ENCODE measurements around the gene PANK1.

PANK1 gene

DNA sequence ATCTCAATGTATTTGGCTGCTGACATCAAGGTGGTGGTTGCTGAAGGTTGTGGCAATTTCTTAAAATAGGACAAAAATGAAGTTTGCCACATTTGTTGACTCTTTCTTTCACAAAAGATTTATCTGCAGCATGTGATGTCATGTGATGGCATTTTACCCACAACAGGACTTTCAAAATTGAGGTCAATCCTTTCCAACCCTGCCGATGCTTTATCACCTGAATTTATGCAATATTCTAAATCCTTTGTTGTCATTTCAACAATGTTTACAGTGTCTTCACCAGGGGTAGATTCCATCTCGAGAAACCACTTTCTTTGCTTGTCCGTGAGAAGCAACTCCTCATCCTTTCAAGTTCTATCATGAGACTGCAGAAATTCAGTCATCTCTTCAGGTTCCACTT is 69.0 kb downstream of the PANK1 start:
- Mint-ChIP-seq H3K9me3 (no peaks in the 10 kb centered on the region), H3K4me3 (no peak overlapping the region), H3K27me3 (no peaks in the 10 kb centered on the region), H3K4me1 (no peaks in the 10 kb centered on the region), H3K27ac (no peak overlapping the region)
- ATAC-seq: no peak
- DNase-seq: no peak

GRCh38 chr10:89575031-89575430 is 70.0 kb downstream of the PANK1 start:
- no peaks in the 10 kb centered on the region for H3K27me3 Mint-ChIP-seq
- ATAC-seq (no peak), DNase-seq (no peak)
- H3K4me1 Mint-ChIP-seq: no peaks in the 10 kb centered on the region
- no peak overlapping the region for H3K27ac Mint-ChIP-seq
- no peaks in the 10 kb centered on the region for H3K9me3 Mint-ChIP-seq
- H3K4me3 Mint-ChIP-seq: no peak overlapping the region

- Mint-ChIP-seq H3K4me1 (no peaks in the 10 kb centered on the region), H3K9me3 (no peaks in the 10 kb centered on the region), H3K27ac (no peak overlapping the region), H3K27me3 (no peaks in the 10 kb centered on the region), H3K4me3 (no peak overlapping the region)
- no peak for DNase-seq
- ATAC-seq: no peak
Measured at GRCh38 chr10:89574368-89574767, 70.7 kb downstream of the PANK1 start.

DNA sequence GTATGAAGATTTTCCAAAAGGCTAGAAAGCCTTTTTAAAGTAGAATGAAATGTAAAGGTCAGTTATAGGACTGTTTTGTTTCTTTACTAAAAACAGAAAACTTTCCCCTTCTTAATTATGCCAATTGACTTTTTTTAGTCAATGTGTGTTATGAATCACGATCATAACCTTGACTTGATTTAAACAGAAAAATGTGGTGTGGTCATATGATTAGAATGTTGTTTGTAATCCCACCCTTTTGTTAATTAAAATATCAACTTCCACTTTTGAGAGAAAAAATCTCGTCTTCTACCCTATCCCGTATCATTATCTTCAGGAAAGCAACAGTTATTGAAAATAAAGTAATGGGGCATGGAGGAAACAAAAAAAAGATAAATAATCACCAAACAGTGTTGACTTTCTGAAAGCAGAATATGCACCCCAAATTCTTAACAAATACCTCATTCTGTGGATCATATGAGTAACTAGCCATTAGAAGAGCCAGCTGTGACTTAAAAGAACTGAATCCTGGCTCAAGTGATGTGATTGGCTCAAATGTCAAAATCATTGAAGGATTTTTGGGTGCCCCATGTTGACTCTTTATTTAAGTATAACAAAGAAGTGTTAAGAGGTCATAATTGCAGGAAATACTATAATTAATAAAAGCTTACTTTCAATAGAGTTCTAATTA is 77.3 kb downstream of the PANK1 start:
- Mint-ChIP-seq H3K27me3 (peaks cover 15% of the 10 kb centered on the region), H3K27ac (no peak overlapping the region), H3K4me3 (no peak overlapping the region), H3K4me1 (no peaks in the 10 kb centered on the region), H3K9me3 (no peaks in the 10 kb centered on the region)
- ATAC-seq: no peak
- no peak for DNase-seq

GRCh38 chr10:89566992-89567391 is 78.0 kb downstream of the PANK1 start:
- Mint-ChIP-seq H3K9me3 (no peaks in the 10 kb centered on the region), H3K4me1 (no peaks in the 10 kb centered on the region), H3K27me3 (peaks cover 15% of the 10 kb centered on the region), H3K27ac (no peak overlapping the region), H3K4me3 (no peak overlapping the region)
- DNase-seq: no peak
- ATAC-seq: no peak

- H3K27ac Mint-ChIP-seq: no peak overlapping the region
- peaks cover 15% of the 10 kb centered on the region for H3K27me3 Mint-ChIP-seq
- ATAC-seq: no peak
Measured at GRCh38 chr10:89566095-89566950, 78.7 kb downstream of the PANK1 start.

GRCh38 chr10:89565180-89565579 is 79.9 kb downstream of the PANK1 start:
- Mint-ChIP-seq H3K27me3 (peaks cover 15% of the 10 kb centered on the region), H3K9me3 (no peaks in the 10 kb centered on the region), H3K27ac (no peak overlapping the region), H3K4me1 (no peaks in the 10 kb centered on the region), H3K4me3 (no peak overlapping the region)
- no peak for DNase-seq
- no peak for ATAC-seq

More at GRCh38 chr10:89566095-89566950, 78.7 kb downstream of the PANK1 start:
- DNase-seq: no peak
- no peak overlapping the region for H3K4me3 Mint-ChIP-seq
- no peaks in the 10 kb centered on the region for H3K4me1 Mint-ChIP-seq
- H3K9me3 Mint-ChIP-seq: no peaks in the 10 kb centered on the region

GRCh38 chr10:89563861-89564478 is 81.1 kb downstream of the PANK1 start:
- H3K4me1 Mint-ChIP-seq: no peaks in the 10 kb centered on the region
- H3K27ac Mint-ChIP-seq: no peak overlapping the region
- peak; percentile 69 for ATAC-seq
- H3K4me3 Mint-ChIP-seq: no peak overlapping the region
- peak in 1 of 2 donors; percentile 12 for DNase-seq
- peaks cover 15% of the 10 kb centered on the region for H3K27me3 Mint-ChIP-seq
- H3K9me3 Mint-ChIP-seq: no peaks in the 10 kb centered on the region

GRCh38 chr10:89563311-89563710 is 81.7 kb downstream of the PANK1 start:
- DNase-seq (no peak), ATAC-seq (no peak)
- Mint-ChIP-seq H3K9me3 (no peaks in the 10 kb centered on the region), H3K27ac (no peak overlapping the region), H3K27me3 (peaks cover 15% of the 10 kb centered on the region), H3K4me1 (no peaks in the 10 kb centered on the region), H3K4me3 (no peak overlapping the region)

- Mint-ChIP-seq H3K9me3 (no peaks in the 10 kb centered on the region), H3K4me1 (no peaks in the 10 kb centered on the region), H3K4me3 (no peak overlapping the region), H3K27me3 (no peaks in the 10 kb centered on the region), H3K27ac (no peak overlapping the region)
- ATAC-seq: no peak
- DNase-seq: no peak
Measured at GRCh38 chr10:89556600-89556999, 88.4 kb downstream of the PANK1 start.

DNA sequence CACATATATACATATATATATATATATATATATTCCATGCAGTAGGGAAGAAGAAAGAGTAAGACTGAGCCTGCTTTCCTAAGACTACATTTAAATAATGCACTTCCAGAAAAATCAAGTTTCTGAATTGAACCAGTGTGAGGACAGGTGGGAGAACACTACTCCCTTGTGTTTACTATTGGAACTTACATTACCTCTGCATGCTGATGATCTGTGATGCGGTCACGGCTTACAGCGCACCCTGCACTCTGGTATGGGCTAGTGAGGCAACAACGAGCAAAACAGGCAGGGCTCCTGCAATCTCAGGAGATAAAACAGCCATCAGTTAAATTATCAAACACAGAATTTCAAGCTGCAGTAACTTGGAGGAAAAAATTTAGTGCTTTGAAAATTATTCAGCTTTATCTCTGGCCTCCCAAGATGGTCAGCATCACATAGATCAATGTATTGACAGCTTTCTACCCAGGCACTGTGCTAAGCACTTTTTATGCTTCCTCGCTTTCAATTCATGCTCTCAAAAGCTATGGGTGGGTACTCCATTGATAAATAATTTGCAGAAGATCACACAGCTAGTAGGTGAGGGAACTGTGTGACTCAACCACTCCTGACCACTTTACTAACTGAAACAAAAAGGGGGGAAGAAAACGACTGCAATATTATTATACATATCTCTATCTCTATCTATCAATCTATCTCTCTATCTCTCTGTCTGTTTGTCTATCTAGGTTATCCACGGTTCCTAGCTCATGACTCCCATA is 89.2 kb downstream of the PANK1 start:
- Mint-ChIP-seq H3K9me3 (no peaks in the 10 kb centered on the region), H3K4me1 (no peaks in the 10 kb centered on the region), H3K27ac (no peak overlapping the region), H3K4me3 (no peak overlapping the region), H3K27me3 (no peaks in the 10 kb centered on the region)
- DNase-seq (no peak), ATAC-seq (no peak)

DNA sequence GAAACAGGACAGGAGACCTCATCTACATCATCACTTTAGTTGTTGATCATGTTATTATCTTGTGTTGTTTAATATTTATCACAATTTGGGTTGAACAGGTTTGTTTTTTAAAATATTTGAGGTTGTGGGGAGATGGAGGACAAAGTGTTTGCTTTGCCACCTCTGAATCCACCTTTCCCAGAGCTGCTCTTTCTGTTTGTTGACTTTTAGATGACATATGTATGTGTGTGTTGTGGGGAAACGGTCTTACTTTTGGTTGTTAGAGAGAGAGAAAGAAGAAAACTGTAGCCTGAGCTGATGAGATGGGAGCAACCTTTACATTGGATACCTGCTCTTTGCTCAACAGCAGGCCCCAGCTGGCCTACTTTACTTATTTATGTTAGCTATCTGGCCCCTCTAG is 90.6 kb downstream of the PANK1 start:
- DNase-seq (no peak), ATAC-seq (no peak)
- H3K9me3 Mint-ChIP-seq: no peaks in the 10 kb centered on the region
- no peaks in the 10 kb centered on the region for H3K27me3 Mint-ChIP-seq
- no peak overlapping the region for H3K4me3 Mint-ChIP-seq
- H3K4me1 Mint-ChIP-seq: no peaks in the 10 kb centered on the region
- no peak overlapping the region for H3K27ac Mint-ChIP-seq

DNA sequence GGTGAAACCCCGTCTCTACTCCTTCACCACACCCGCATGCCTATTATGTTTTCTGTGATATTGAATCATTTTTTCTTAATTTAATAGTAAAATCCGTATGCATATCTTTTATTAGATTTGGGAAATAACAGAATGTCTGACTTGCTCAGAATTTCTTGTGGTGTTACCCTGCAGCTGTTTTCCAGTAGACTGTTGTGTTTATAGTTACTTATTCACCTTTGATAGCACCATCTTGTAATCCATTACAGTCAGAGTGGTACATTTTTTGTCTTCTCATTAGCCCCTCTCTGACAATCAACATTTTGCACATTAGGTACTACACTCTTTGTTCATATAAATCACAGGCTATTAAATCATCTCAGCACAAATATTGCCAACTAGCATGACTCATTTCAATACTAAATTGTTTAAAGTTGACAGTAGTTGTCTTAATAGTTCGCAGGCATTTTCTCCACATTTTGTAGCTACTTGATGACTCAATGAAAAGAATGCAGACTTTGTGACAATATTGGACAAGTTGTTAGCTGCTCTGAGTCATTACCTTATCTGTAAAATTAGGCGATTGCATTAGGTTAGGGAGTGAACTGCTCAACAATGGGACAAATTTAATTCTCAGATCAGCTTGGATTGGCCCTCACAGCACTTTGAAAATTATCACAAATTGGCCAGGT is 91.8 kb downstream of the PANK1 start:
- no peaks in the 10 kb centered on the region for H3K9me3 Mint-ChIP-seq
- H3K27me3 Mint-ChIP-seq: no peaks in the 10 kb centered on the region
- H3K4me3 Mint-ChIP-seq: no peak overlapping the region
- DNase-seq (no peak), ATAC-seq (no peak)
- no peak overlapping the region for H3K27ac Mint-ChIP-seq
- no peaks in the 10 kb centered on the region for H3K4me1 Mint-ChIP-seq

DNA sequence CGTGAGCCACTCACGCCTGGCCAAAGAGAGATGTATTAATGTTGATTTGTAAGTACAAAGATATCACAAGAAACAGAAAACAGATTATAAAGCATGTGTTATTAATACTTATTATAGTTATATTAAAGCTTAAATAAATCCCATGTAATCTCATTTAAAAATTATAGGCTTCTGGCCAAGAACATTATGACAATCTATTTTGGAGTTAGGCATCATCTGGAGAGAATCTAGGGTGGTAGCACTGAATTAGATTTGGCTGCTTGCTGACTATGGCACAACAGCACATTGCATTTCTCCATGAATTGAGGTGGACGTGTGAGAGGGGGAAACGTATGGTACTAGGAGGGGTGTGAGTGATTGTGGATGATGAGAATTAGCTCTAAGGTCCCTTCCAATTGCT is 92.8 kb downstream of the PANK1 start:
- H3K9me3 Mint-ChIP-seq: no peaks in the 10 kb centered on the region
- no peaks in the 10 kb centered on the region for H3K27me3 Mint-ChIP-seq
- no peak overlapping the region for H3K27ac Mint-ChIP-seq
- no peak for ATAC-seq
- H3K4me1 Mint-ChIP-seq: no peaks in the 10 kb centered on the region
- H3K4me3 Mint-ChIP-seq: no peak overlapping the region
- no peak for DNase-seq

GRCh38 chr10:89550509-89550908 is 94.5 kb downstream of the PANK1 start:
- no peak overlapping the region for H3K4me3 Mint-ChIP-seq
- H3K4me1 Mint-ChIP-seq: no peaks in the 10 kb centered on the region
- no peak for DNase-seq
- H3K27ac Mint-ChIP-seq: no peak overlapping the region
- no peaks in the 10 kb centered on the region for H3K9me3 Mint-ChIP-seq
- H3K27me3 Mint-ChIP-seq: no peaks in the 10 kb centered on the region
- no peak for ATAC-seq
